8988T (cell line): ENCODE data around the gene NES.

Experiments used
- DNase-seq: peaks from one replicate; pipeline ENCODE4 v3.0.0; 2011

The NES gene

GRCh38 chr1:156703336-156703735 lies 26.1 kb upstream of the NES start:
- DNase-seq, result no peak

DNA sequence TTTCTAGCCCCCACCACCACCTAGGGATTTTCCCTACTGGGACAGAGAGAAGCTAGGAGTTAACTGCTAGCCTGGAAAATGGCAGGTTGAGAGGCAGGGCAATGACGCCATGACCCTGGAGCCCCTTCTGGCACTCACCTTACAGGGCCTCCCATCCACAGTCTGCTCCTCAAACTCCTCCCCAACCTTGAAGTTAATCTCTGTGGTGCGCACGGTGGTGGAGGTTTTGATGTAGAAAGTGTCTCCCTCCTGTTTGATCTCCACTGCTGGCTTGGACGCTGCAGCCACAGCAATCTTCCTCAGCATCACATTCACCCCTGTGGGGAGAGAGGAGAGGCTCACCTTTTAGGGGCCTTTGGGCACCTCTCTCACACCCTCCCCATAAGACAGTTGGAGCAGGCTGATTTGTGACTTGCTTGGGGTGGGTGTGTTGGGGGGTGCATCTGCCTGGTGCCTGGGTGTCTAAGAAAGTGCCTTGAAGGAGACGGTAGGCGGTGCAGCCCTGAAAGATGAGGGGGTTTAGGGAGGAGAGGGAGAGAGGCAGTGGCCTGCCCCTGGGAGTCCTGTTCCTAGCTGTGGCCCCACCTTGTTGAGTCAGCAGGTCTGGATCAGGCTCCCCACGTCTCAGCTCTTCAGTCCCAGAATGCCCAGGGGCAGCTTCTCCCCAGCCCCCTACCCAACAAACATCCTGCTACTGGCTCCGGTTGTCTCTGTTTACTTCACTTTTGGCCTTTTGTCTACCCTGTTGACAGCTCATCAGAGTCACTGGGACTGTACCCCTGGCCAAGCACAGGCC lies 23.7 kb upstream of the NES start:
- DNase-seq, result no peak

DNA sequence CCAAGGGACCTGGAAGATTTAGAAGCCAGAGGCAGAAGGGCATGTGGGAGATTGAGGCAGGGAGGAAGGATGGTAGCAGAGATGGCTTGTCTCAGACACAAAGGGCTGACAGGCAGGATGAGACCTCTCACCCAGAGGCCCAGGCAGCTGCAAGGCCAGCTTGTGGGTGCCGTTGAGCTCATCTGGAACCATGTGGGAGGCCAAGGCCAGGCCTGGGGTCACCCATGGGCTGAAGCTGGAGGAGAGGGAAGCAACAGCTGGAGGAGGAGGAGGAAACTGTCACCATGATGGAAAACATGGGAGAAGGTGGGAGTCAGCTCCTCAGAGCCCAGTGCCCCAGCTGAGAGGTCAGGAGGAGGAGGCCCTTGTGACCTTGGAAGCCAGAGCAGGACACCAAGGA lies 21.8 kb upstream of the NES start:
- DNase-seq, result no peak

- DNase-seq, result no peak
Observed at GRCh38 chr1:156697481-156697880, 20.3 kb upstream of the NES start.

- no peak for DNase-seq
Observed at GRCh38 chr1:156696755-156697154, 19.5 kb upstream of the NES start.

DNA sequence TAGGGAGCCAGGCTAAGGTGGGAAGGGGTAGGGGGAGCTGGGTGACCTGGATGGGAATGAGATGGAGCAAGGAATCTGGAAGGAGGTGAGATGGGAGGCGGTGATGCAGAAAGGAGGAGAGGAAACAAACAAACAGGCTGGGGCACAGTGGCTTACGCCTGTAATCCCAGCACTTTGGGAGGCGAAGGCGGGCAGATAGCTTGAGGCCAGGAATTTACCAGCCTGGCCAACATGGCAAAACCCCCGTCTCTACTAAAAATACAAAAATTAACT lies 17.4 kb upstream of the NES start:
- DNase-seq, result no peak

DNA sequence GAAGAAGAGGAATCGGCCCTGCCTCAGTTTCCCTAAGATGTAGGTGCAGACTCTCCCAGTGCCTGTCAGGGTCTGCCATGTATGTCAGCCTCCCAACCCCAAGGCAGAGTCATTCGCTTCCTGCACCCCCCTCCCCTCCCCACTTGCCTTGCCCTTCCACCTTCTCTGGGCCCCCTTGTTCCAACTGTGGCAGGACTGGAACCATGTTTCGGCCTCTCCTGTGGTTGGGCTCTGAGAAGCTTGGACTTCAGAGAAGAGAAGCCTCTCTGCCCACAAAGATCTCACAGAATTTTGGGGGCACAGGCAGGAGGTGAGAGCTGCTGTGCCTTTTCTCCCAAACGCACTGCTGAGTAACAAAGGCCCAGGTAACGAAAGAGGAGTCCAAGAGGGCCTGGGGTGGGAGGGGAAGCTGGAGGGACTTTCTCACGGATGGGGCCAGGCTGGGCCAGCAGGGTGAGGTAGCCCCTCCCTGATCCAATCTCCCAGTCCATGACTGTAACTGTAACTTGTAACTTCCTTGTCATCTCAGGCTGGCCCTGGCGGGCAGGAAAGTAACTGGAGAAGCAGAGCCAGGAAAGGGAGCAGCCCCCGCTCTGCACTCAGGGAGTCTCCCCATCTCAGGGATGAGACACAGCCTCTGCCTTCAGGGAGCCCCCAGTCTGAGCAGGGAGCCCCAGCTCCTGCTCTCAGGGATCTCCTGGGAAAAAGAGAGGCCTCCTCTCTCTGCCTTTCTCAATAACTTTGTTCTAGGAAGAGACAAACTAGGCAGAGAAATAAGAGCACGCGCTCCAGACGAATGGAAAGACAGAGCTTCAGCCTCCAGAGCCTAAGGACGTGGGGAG lies 16.9 kb upstream of the NES start:
- no peak for DNase-seq

DNA sequence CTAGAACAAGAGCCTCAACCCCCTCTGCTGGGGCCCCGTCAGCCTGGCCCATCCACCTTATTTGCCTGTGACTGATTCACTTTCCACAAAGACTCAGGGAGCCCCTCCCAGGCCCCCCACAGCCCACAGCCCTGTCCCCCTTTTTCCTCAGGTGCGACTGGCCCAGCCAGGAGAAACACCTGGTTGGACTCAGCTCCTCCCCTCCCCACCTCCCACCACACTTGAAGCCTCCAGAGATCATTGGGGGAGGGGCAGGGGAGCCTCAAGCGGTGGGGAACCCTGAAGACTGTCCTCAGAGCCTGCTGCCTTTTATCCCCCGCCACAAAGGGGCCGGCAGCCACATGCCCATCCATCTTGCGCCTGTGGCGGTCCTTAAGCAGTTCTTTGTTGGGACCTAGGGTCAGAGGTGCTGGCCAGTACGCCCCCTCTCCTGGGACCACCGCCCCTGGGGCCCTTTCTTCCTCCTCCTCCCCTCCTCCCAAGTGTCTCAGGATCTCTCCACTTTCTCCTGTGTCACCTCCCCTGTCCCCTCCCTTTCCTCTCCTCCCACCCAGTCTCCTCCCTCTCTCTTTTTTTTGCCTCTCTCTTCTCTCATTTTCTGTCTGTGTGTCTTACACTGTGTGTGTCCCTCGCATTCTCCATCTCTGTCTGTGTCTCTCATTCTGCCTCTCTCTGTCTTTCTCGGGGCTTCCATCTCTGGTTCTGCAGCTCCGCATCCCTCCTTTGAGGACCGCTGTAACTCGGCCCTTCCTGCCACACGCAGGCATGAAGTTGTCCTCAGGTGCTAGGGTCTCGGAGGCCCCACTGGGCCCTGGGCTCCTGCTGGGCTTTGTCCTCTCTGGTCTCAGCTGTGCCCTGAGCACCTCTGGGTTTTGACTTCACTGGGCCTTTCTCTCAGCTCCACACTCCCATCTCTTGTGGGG lies 16.0 kb upstream of the NES start:
- DNase-seq, result no peak

- DNase-seq, result no peak
Observed at GRCh38 chr1:156692441-156692924, 15.3 kb upstream of the NES start.

- DNase-seq, result peak; percentile 47
Observed at GRCh38 chr1:156691665-156692440, 14.6 kb upstream of the NES start.

- DNase-seq, result no peak
Observed at GRCh38 chr1:156691191-156691590, 14.0 kb upstream of the NES start.

GRCh38 chr1:156690675-156691036 lies 13.4 kb upstream of the NES start:
- DNase-seq, result no peak

DNA sequence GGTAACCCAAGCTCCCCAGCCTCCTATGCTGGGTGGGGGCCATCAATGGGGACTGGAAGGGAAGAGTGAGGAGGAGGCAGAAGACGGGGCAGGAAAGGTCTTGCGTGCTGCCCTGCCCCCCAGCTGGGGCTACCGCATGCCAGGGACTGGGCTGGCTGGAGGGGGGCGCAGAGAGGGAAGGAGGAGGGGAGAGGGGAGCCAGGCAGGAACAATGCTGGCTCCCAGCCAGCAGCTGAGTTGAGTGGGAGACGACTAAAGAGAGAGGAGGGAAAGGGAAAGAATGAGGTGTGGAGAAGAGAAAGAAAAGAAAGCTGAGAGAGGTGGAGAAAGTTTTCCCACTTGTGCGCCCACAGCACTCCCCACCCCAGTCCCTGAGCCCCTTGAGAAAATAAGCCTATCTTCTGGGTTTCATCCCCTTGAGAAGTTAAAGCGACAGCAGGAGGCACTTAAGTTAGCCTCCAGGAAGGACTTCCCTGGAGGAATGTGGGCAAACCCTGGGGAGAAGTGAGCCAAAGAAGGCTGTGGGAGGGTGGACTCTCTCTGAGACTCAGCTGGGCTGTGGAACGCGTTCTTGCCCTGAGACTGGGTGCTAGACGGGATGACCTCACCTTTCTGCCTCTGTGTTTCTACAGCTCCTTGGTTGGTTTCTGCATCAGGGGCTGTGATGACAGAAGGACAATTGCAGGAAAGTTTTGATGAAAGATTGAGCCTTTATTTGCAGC lies 12.9 kb upstream of the NES start:
- no peak for DNase-seq

- peak; percentile 80 for DNase-seq
Observed at GRCh38 chr1:156689035-156689952, 12.1 kb upstream of the NES start.

GRCh38 chr1:156684227-156684782 lies 7.1 kb upstream of the NES start:
- DNase-seq, result no peak

DNA sequence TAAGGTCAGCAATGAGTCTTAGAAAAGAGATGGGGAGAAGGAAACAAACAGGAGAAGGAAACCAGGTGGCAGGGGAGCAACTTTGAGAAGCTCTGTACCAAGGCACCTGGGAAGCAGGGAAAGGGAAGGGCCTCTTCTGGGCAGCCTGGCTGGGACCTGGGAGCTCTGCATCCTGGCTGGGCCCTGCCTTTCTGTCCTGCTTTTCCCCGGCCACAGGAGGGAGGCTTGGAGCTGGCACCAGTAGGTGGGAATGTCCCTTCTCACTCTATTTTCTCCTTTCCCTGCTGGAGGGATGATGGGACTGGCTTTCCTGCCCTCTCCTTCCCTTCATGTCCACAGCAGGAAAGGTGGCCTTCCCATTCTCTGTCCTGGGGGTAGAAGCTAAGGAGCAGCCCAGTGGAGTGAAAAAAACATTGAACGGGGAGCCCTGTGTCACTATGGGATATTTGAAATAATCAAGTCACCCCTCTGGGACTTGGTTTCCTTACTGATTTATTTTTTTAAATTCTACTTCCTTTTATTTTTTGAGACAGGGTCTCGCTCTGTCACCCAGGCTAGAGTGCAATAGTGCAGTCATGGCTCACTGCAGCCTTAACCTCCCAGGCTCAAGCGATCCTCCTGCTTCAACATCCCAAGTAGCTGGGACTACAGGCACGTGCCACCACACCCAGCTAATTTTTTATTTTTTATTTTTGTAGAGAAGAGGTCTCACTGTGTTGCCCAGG lies 5.1 kb upstream of the NES start:
- no peak for DNase-seq

- DNase-seq, result no peak
Observed at GRCh38 chr1:156681196-156681960, 4.2 kb upstream of the NES start.

DNA sequence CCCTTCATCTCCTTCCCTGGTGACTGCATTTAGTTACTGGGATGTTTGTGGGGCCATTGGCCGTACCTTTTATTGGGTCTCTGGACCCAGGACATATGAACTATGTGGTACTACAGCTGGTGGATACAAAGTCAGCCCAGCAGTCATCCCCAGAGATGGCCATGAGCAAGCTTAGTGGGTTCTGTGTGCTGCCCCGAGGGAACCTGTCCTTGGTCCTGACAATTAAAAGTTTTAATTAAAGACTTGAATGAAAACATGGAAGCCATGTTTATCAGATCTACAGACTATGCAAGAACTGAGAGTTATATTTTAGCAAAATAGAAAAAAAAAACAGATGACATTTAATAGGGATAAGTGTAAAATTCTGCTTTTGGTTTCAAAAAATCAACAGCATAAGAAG lies 2.8 kb upstream of the NES start:
- DNase-seq, result no peak
